Trophoblast cell (in vitro differentiated cells and primary cell): ENCODE measurements around the gene VAMP3.

Experiments
- DNase-seq, 2 donors: peaks; one replicate each; pipeline ENCODE4 v3.0.0-alpha.2; 2016
- H2AFZ ChIP-seq: 2 replicates; pipeline ENCODE4 v1.6.1; 2013; ENCODE audit warnings: low read length, moderate library complexity, mild to moderate bottlenecking; ENCODE audit not compliant: insufficient read depth, poor library complexity
- H2AK5ac ChIP-seq: 2 replicates; pipeline ENCODE4 v1.6.1; 2013; ENCODE audit warnings: mild to moderate bottlenecking, low read length
- H2BK120ac ChIP-seq: 2 replicates; pipeline ENCODE4 v1.6.1; 2013; ENCODE audit warnings: low read length, mild to moderate bottlenecking, moderate library complexity; ENCODE audit not compliant: insufficient read depth, poor library complexity
- H2BK12ac ChIP-seq: 2 replicates; pipeline ENCODE4 v1.6.1; 2013; ENCODE audit warnings: mild to moderate bottlenecking, low read length, moderate library complexity
- H2BK5ac ChIP-seq: 2 replicates; pipeline ENCODE4 v1.6.1; 2013; ENCODE audit warnings: low read length, low read depth, moderate library complexity, mild to moderate bottlenecking; ENCODE audit not compliant: poor library complexity
- H3K14ac ChIP-seq: 2 replicates; pipeline ENCODE4 v1.6.1; 2013; ENCODE audit warnings: mild to moderate bottlenecking, low read length
- H3K18ac ChIP-seq: 2 replicates; pipeline ENCODE4 v1.6.1; 2013; ENCODE audit warnings: mild to moderate bottlenecking, low read length
- H3K23ac ChIP-seq: 2 replicates; pipeline ENCODE4 v1.6.1; 2013; ENCODE audit warnings: low read length
- H3K27ac ChIP-seq: 2 replicates; pipeline ENCODE4 v1.5.1; 2013; ENCODE audit warnings: low read depth, mild to moderate bottlenecking, inconsistent platforms, low read length, moderate library complexity
- H3K27me3 ChIP-seq: 2 replicates; pipeline ENCODE4 v1.6.1; 2013; ENCODE audit warnings: inconsistent platforms, mild to moderate bottlenecking, low read length, moderate library complexity; ENCODE audit not compliant: insufficient read depth
- H3K36me3 ChIP-seq, 2 experiments: 1 replicate in 1 of 2; 2 replicates in 1 of 2; pipeline ENCODE4 v1.6.1; 2013; ENCODE audit warnings: low read length in 2 of 2, mild to moderate bottlenecking in 2 of 2, moderate library complexity in 1 of 2; ENCODE audit not compliant: insufficient read depth in 2 of 2, control insufficient read depth in 1 of 2
- H3K4ac ChIP-seq: 2 replicates; pipeline ENCODE4 v1.6.1; 2013; ENCODE audit warnings: low read depth, mild to moderate bottlenecking, low read length, moderate library complexity
- H3K4me1 ChIP-seq, 2 experiments: 1 replicate in 1 of 2; 2 replicates in 1 of 2; pipeline ENCODE4 v1.6.1; 2013; ENCODE audit warnings: low read length in 2 of 2, mild to moderate bottlenecking in 2 of 2, moderate library complexity in 1 of 2; ENCODE audit not compliant: insufficient read depth in 2 of 2, control insufficient read depth in 1 of 2
- H3K4me2 ChIP-seq: 2 replicates; pipeline ENCODE4 v1.6.1; 2013; ENCODE audit warnings: inconsistent platforms, mild to moderate bottlenecking, low read length, moderate library complexity
- H3K4me3 ChIP-seq: 2 replicates; pipeline ENCODE4 v1.5.1; 2013; ENCODE audit warnings: mild to moderate bottlenecking, low read depth, low read length, inconsistent platforms
- H3K79me1 ChIP-seq: one replicate; pipeline ENCODE4 v1.6.1; 2013; ENCODE audit warnings: low read length
- H3K79me2 ChIP-seq: 2 replicates; pipeline ENCODE4 v1.6.1; 2013; ENCODE audit warnings: low read length, mild to moderate bottlenecking; ENCODE audit not compliant: control insufficient read depth, insufficient read depth, poor library complexity
- H3K9ac ChIP-seq: 2 replicates; pipeline ENCODE4 v1.6.1; 2013; ENCODE audit warnings: mild to moderate bottlenecking, low read length
- H3K9me3 ChIP-seq: 2 replicates; pipeline ENCODE4 v1.6.1; 2013; ENCODE audit warnings: low read depth, mild to moderate bottlenecking, control low read depth, inconsistent platforms, low read length; ENCODE audit not compliant: insufficient read depth
- H4K12ac ChIP-seq: 2 replicates; pipeline ENCODE4 v1.6.1; 2013; ENCODE audit warnings: low read depth, mild to moderate bottlenecking, low read length, moderate library complexity
- H4K8ac ChIP-seq: 2 replicates; pipeline ENCODE4 v1.6.1; 2013; ENCODE audit warnings: low read depth, mild to moderate bottlenecking, low read length, moderate library complexity
- H4K91ac ChIP-seq: one replicate; pipeline ENCODE4 v1.6.1; 2013; ENCODE audit warnings: low read depth, mild to moderate bottlenecking, low read length, moderate library complexity
- WGBS: extraction: QIAGEN DNeasy Blood & Tissue Kit; methylation state at CpG from one replicate; pipeline ENCODE4 v1.1.7; 2013; ENCODE audit warnings: missing lambda C conversion rate; ENCODE audit not compliant: insufficient read length, insufficient coverage; ENCODE audit errors: extremely low coverage; 5-methylcytosine and 5-hydroxymethylcytosine counted together

VAMP3 gene

GRCh38 chr1:7808253-7808844, 37.3 kb downstream of the VAMP3 start:
- Histone ChIP-seq H3K27me3 (no peaks in the 10 kb centered on the region), H3K79me2 (no peaks in the 10 kb centered on the region), H3K4ac (no peak overlapping the region), H3K4me1 (no peaks in the 10 kb centered on the region), H3K4me2 (no peak overlapping the region), H2BK120ac (no peak overlapping the region), H3K27ac (no peak overlapping the region), H3K9me3 (no peaks in the 10 kb centered on the region), H3K18ac (no peak overlapping the region), H4K12ac (no peak overlapping the region), H2BK12ac (no peak overlapping the region), H4K8ac (no peak overlapping the region), H3K9ac (no peak overlapping the region), H3K14ac (no peak overlapping the region), H3K36me3 (no peaks in the 10 kb centered on the region), H3K23ac (no peak overlapping the region), H4K91ac (no peak overlapping the region), H2AK5ac (no peak overlapping the region), H3K4me3 (no peak overlapping the region), H2AFZ (no peak overlapping the region), H3K79me1 (no peaks in the 10 kb centered on the region), H2BK5ac (no peak overlapping the region)
- DNase-seq, result peak in 1 of 2 donors; percentile 34
- no CpG with 5 or more reads among the region's 1 CpG for WGBS

- Histone ChIP-seq H4K12ac (no peak overlapping the region), H3K27ac (no peak overlapping the region), H3K18ac (no peak overlapping the region), H3K14ac (no peak overlapping the region), H2AK5ac (no peak overlapping the region), H2BK120ac (no peak overlapping the region), H3K4me3 (no peak overlapping the region), H2AFZ (no peak overlapping the region), H2BK5ac (no peak overlapping the region), H3K4me1 (no peaks in the 10 kb centered on the region), H3K27me3 (no peaks in the 10 kb centered on the region), H4K8ac (no peak overlapping the region), H3K36me3 (no peaks in the 10 kb centered on the region), H3K79me1 (no peaks in the 10 kb centered on the region), H2BK12ac (no peak overlapping the region), H3K79me2 (no peaks in the 10 kb centered on the region), H3K9ac (no peak overlapping the region), H3K4ac (no peak overlapping the region), H4K91ac (no peak overlapping the region), H3K9me3 (no peaks in the 10 kb centered on the region), H3K4me2 (no peak overlapping the region), H3K23ac (no peak overlapping the region)
- no peak for DNase-seq
- no CpG with 5 or more reads among the region's 13 CpGs for WGBS
These were observed 38.6 kb downstream of the VAMP3 start for GRCh38 chr1:7809742-7810141.

DNA sequence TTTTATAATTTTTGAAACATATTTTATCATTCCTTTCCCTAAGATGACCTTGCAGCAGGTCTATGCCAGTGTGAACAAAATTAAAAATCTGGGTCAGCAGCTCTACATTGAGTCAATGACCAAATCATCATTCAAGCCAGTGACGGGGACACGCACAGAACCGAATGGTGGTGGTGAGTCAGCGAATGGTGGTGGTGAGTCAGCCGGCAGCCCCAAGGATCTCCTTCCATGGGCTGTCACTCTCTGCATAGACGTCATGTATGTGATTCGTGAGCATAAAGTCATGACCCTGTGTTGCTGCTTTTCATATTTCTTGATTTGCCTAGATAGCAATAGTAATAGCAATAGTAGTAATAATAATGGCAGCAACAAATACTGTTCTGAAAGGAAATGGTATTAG, 39.3 kb downstream of the VAMP3 start:
- no peaks in the 10 kb centered on the region for H3K79me2 ChIP-seq
- no peaks in the 10 kb centered on the region for H3K79me1 ChIP-seq
- H4K8ac ChIP-seq, result no peak overlapping the region
- no peaks in the 10 kb centered on the region for H3K36me3 ChIP-seq
- no peak overlapping the region for H3K4ac ChIP-seq
- H4K12ac ChIP-seq, result no peak overlapping the region
- no peak overlapping the region for H2BK120ac ChIP-seq
- H2BK12ac ChIP-seq, result no peak overlapping the region
- no peaks in the 10 kb centered on the region for H3K27me3 ChIP-seq
- H3K4me3 ChIP-seq, result no peak overlapping the region
- WGBS, result no CpG with 5 or more reads among the region's 7 CpGs
- no peak overlapping the region for H3K27ac ChIP-seq
- H2AK5ac ChIP-seq, result no peak overlapping the region
- no peak overlapping the region for H3K18ac ChIP-seq
- H4K91ac ChIP-seq, result no peak overlapping the region
- no peak overlapping the region for H3K23ac ChIP-seq
- DNase-seq, result peak; percentile 54 to 64
- H3K9me3 ChIP-seq, result no peaks in the 10 kb centered on the region
- no peak overlapping the region for H3K14ac ChIP-seq
- no peak overlapping the region for H2AFZ ChIP-seq
- no peak overlapping the region for H3K9ac ChIP-seq
- H3K4me2 ChIP-seq, result no peak overlapping the region
- H2BK5ac ChIP-seq, result no peak overlapping the region
- no peaks in the 10 kb centered on the region for H3K4me1 ChIP-seq

- peak in 1 of 2 donors; percentile 7 for DNase-seq
- no peak overlapping the region for H4K91ac ChIP-seq
- no CpG with 5 or more reads among the region's 6 CpGs for whole genome bisulfite sequencing
- no peak overlapping the region for H2AK5ac ChIP-seq
- H3K79me2 ChIP-seq, result no peaks in the 10 kb centered on the region
- H3K4ac ChIP-seq, result no peak overlapping the region
- no peak overlapping the region for H3K18ac ChIP-seq
- H2BK120ac ChIP-seq, result no peak overlapping the region
- H3K23ac ChIP-seq, result no peak overlapping the region
- no peaks in the 10 kb centered on the region for H3K9me3 ChIP-seq
- H3K27me3 ChIP-seq, result no peaks in the 10 kb centered on the region
- H3K4me3 ChIP-seq, result no peak overlapping the region
- H3K14ac ChIP-seq, result no peak overlapping the region
- no peak overlapping the region for H3K4me2 ChIP-seq
- H3K27ac ChIP-seq, result no peak overlapping the region
- no peaks in the 10 kb centered on the region for H3K36me3 ChIP-seq
- no peak overlapping the region for H4K8ac ChIP-seq
- H2AFZ ChIP-seq, result no peak overlapping the region
- H3K9ac ChIP-seq, result no peak overlapping the region
- H2BK12ac ChIP-seq, result no peak overlapping the region
- H2BK5ac ChIP-seq, result no peak overlapping the region
- no peak overlapping the region for H4K12ac ChIP-seq
- H3K4me1 ChIP-seq, result no peaks in the 10 kb centered on the region
- H3K79me1 ChIP-seq, result no peaks in the 10 kb centered on the region
These were observed 40.4 kb downstream of the VAMP3 start for GRCh38 chr1:7811476-7811875.
